NCI-H2171 treated with DMSO at 0.1 percent for 48 hours (cell line): ENCODE measurements around the gene KCNB1.
"Not testable (repeated sequence)": the region's sequence is repeated elsewhere in the genome, so short reads cannot be mapped to it uniquely, and the experiment has no call there.

ENCODE experiments used
- DNase-seq: peaks from one replicate; lab custom pipeline; 2025; lab: John Stamatoyannopoulos, UW

KCNB1 gene

GRCh38 chr20:49435639-49436038, 46.8 kb downstream of the KCNB1 start:
- no peak for DNase-seq

DNA sequence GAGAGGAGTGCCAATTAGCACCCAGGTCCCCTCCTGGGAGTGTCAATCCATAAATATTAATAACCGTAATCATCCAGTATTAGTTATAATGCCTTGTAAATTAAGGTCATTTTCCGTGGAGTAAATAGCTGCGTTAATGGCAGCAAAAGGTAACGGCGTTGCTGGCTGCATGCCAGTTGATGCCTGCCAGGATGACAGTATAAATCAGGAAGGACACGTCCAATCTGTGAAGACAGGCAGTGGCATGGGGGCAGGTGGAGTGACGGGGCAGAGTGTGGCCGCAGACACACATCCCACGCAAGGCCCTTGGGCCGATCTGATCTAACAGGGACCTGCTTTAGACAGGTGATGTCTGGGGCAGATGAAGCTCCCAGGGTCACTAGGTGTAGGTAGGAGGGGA, 49.1 kb downstream of the KCNB1 start:
- DNase-seq: no peak

- DNase-seq: no peak
Measured at GRCh38 chr20:49432550-49432949, 49.9 kb downstream of the KCNB1 start.

DNA sequence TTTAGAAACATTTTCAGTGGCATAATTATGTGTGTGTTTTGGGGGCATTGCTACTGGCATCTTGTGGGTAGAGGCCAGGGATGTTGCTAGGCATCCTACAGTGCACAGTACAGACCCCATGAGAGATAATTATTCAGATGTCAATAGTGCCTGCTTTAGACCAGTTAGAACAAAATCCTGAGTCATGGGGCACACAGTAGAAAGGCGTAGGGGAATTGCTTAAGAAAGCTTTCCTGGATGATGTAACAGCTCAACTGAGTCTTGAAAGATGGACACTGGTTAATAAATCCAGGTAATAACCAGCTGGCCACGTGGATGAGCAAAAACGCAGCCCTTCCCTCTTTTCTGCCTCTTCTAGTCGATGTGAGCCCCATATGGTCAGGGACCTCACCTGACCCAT, 51.1 kb downstream of the KCNB1 start:
- DNase-seq: no peak

- DNase-seq: no peak
Measured at GRCh38 chr20:49430320-49430719, 52.1 kb downstream of the KCNB1 start.

DNA sequence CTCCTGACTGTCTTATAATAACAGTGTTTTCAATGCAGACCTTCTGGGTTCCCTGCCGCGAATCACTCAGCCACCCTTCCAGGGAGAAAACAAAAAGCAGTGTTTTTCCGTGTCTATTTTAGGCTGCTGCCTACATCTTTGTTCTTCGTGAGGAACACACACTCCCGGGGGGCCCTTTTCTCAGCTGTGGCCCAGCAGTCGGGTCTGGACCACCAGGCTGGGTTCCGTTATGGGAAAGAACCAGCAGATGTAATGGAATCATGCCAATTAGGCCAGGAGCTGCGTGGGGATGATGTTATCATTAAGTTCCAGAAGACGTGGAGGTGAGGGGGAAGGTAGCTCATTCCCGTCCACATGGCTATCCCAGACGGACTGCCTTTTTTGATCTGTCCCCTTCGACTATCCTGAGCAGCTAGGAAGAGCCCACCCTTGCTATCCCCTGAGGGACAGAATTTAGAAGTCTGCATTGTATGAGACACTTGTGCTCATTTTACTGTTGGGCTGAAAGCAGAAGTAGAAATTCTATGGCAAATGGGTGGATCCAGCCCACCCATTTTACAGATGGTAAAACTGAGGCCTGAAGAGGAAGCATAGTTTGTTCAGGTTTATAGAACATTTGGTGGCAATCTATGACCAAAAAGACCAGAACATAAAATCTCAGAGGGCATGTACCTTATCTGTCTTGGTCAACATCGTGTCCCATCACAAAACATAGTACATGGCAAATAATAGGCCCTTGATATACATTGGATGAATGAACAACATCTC, 54.5 kb downstream of the KCNB1 start:
- DNase-seq: no peak

- DNase-seq: no peak
Measured at GRCh38 chr20:49426873-49427272, 55.6 kb downstream of the KCNB1 start.

DNA sequence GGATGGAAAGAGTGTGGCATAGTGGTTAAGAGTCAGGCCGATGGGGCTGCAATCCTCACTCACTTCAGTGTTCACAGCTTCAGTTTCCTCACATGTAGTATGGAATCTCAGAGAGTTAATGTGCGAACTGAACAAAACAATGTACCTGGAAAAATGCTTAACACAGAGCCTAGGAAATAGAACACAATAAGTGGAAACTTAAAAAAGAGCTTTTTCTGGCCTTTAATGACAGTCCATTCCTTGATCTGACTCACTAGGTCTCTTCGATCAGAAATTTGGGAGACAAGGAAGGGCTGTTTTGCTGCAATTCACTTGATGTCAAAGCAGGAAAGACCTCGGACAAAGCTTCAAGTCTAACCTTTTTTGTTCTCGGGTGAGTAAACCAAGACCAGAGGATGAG, 56.1 kb downstream of the KCNB1 start:
- DNase-seq: no peak

DNA sequence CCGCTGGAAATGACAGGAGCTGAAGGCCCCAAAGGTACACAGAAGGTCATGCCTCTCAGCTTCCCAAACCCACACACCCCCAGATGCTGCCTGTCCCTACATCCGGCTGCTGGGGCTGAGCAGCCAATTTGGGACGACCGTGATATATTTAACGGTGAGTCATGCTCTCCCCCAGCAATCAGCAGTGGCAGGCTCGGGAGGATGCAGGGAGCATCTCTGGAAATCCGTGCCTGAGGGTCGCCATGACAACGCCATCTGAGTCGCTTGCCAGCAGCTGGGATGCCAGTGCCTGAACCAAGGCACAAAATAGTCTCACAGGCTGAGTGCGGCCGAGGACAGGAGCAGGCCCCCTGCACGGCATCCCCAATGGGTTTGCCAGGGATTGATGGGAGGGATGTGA, 57.9 kb downstream of the KCNB1 start:
- DNase-seq: peak; percentile 65

DNA sequence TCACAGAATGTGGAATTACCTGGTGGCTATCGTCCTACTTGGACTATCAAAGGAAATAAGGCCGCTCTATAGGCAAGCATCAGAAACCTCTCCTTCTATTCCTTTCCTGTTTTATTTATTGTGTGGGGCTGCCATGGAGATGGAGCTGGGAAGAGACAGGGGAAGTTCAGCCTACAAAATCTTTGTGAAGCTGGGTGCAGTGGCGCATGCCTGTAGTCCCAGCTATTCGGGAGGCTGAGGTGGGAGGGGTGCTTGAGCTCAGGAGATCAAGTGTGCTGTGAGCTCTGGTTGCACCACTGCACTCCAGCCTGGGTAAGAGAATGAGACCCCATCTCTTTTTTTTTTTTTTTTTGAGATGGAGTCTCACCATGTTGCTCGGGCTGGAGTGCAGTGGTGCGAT, 60.3 kb downstream of the KCNB1 start:
- no peak for DNase-seq

DNA sequence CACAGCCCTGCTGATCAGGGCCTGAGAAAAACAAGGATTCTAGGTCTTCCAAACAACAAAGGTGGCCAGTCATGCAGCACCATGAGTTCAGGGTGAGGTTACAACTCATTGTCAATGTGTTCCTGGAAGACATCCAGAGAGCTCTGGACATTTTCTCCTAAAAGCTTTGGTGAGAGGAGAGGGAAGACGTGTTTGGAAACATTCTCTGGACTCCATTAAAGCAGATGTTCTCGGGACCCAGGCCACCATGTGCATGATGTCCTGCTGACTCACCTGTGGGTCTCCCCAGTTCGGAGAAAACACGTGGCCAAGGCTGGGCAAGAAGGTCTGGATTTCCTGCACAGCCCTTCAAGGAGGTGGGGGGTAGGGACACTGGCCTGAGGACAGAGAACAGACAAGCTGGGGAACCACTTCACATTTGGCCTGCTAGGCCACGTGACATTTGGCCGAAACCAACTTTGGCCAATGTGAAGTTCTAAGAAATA, 61.6 kb downstream of the KCNB1 start:
- DNase-seq: no peak

DNA sequence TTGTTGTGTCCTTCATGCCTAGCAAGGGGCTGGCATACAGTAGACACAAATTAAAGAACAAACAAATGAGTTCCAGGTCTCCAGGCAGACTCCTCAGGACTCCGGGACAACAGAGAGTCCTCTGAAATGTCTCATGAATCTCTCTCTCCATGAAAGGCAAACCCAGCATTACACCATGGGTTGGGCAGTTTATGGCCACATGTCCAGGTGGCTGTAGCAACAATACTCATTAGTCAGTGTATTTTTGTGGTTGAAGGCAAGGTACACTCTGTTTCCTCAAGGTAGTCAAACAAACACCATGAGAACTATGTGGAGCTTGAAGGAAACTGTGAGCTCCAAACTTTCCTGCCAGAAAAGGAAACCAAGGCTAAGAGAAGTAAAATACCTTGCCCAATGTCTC, 62.2 kb downstream of the KCNB1 start:
- DNase-seq: no peak

DNA sequence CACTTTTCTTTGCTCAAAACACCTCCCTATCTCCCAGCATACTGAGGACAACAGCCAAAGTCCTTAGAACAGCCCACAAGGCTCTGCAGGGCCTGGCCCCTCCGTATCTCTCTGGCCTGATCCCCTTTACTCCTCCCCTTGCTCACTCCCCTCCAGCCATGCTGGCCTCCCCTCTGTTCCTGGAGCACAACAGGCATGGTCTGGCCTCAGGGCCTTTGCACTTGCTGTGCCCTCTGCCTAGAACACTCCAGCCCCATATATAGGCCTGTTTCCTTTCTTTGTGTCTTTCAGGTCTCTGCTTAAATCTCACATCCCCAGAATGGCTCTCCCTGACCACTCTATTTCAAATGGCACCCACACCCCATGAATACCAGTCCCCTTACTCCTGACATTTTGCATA, 62.7 kb downstream of the KCNB1 start:
- no peak for DNase-seq

- no peak for DNase-seq
Measured at GRCh38 chr20:49418809-49419208, 63.7 kb downstream of the KCNB1 start.

DNA sequence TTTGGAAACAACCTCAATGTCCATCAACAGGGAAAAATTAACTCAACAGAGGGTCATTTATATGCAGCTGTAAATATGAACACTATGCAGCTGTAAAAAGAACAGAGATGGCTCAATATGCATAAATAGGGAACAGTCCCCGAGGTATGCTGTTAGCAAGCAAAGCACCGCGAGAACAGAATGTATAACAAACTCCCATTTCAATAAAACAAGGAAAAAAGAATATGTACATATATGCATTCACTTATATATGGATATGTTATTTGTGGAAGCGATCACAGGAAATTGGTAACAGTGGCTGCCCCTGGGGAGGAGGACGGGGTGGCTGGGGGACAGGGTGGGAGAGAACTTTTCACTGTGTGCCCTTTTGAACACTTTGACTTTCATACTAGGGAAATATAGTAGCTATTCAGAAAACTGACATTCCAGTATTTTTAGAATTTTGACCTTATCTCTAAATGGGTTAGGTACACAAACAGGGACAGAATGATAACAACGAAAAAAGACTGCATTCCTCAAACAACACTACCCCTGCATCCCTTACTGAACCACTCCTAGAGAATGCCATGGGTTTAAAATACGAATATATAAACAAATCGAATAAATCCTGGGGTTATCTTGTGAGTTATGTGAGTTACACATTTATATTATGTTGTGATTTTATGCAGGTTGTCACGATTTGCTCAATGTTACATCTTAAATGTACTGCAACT, 64.5 kb downstream of the KCNB1 start:
- DNase-seq: no peak

DNA sequence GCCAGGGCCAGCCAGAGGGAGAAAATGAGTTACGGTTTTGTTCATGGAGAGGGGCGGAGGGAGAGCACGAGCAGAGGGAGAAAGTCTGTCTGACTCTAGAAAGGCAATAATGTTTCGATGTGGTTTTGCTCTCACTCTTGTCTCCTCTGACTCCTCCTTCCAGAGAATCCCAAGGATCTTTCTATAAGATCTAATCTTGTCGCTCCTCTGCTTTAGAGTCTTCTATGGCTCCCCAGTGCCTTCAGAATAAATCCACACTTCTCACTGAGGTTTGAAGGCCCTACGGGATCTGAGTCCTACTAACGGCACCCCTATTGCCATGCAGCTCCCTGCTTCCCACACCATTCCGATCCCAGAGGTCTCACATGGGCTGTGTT, 66.8 kb downstream of the KCNB1 start:
- DNase-seq: no peak

DNA sequence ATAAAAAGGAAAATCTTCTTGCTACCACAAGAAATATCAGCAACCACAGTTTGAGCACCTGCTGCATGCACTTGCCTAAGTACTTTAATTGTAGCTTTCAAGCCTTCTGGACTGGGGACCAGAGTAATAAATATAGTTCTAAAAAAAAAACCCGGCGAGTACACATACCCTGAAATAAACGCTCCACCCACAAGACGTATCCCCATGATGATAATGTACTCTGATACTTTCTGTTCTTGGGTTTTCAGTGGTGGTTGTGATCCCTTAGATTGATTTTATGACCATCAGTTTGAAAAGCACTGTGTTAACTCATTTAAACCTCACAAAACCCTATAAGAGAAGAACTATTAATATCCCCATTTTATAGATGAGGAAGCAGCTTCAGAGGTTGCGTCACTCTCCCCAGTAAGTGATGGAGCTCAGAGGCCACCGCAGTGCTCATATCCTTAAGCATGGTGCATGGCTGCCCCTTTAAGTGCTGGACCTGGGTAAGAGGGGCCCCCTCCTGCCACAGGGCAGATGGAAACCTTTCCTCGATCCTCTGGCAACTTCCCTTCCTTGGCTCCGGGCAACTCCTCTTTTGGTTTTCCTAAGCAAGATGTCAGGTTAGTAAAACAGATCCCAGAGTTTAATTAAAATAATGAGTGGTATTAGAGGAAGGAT, 67.3 kb downstream of the KCNB1 start:
- no peak for DNase-seq

DNA sequence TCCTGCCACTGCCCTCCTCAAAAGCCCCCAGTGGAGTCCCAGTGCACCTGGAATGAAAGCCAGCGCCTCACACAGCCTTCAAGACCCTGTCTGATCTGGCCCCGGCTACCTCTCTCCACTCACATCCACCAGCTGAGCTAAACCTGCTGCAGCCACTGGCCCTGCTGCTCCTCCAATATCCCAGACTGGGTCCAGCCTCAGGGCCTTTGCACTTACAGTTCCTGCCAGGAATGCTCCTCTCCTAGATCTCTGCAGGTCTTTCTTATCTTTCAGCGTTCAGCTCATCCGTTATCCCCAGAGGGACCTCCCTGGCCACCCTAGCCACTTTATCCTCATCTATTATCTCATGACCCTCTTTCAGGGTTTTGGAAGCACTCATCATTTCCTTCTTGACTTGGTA, 68.8 kb downstream of the KCNB1 start:
- no peak for DNase-seq

- no peak for DNase-seq
Measured at GRCh38 chr20:49412953-49413352, 69.5 kb downstream of the KCNB1 start.

- DNase-seq: no peak
Measured at GRCh38 chr20:49412254-49412653, 70.2 kb downstream of the KCNB1 start.

DNA sequence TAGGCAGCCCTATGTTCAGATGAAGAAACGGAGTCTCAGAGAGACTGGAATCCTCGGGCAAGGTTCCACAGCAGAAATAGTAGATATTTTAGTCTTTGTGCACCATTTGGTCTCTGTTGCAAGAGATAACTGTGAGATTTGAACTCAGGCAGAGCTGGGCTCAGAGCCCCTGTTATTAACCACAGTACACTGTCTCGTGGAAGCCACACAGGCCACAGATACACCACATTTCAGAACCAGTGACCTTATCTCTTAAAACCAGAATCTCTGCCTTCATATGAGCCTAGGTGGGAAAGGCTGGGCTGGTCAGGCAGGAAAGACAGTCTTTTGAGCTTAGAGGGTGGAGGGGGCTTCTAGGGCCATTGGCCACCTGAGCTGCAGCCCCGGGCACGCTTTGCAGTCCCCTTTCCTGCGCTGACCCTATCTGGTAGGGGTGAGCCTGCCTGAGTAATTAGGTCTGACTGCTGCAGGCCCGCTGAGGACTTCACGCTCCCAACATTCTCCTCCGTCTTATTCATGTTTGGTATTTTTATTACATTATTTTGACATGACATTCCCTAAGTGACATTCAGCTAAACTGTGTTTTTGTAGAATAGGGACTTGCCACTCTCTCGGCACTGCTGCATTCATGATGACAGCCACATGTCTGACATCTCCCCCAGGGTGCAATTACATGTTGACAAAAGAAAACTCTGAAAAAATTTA, 71.1 kb downstream of the KCNB1 start:
- DNase-seq: no peak

DNA sequence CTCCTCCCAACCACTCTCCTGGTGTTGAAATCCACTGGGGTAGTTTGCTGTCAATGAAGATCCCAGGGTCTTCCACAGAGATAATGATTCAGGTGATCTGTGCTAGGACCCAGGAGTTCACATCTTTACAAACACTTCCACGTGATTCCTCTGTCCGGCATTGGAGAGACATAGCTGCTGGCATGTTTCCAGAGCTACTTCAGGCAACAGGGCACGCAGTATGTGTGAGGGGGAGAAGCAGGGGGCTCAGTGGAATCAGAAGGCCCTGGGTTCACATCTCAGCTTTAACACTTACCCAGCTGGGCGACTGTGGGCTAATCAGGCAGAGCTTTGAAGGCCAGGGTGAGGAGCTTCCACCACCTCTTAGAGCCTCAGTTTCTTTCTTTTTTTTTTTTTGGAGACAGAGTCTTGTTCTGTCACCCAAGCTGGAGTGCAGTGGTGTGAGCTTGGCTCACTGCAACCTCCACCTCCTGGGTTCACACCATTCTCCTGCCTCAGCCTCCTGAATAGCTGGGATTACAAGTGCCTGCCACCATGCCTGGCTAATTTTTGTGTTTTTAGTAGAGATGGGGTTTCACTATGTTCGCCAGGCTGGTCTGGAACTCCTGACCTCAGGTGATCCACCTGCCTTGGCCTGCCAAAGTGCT, 72.4 kb downstream of the KCNB1 start:
- not testable (repeated sequence) for DNase-seq
